Left lobe of liver (tissue), 2 donors: ENCODE data around the gene DIP2C. TPM values are rescaled to one million over a fixed set of nuclear protein-coding genes. Genes with fewer than 3 reads are reported as not detected.
"Not testable (repeated sequence)": the region's sequence is repeated elsewhere in the genome, so short reads cannot be mapped to it uniquely, and the experiment has no call there.

Experiments used
- ATAC-seq: fragments of 200-7000 bp; cut with Tn5 transposase; one replicate; pipeline ENCODE4 v1.9.1; 2020; ENCODE audit warnings: mild to moderate bottlenecking, moderate library complexity
- DNase-seq: peaks from one replicate; pipeline ENCODE4 v3.0.0-alpha.2; 2020; ENCODE audit warnings: low spot score
- total RNA-seq: library from RNA; stranded (reverse); gene quantifications from one replicate; pipeline ENCODE4 v1.2.1, GENCODE V29; 2021
- donor health status: DM: no; HTN: no; CAD: no; lungs with moderate emphysema.
- donor health status: DM: no; HTN: yes; CAD: no.

The DIP2C gene
- total RNA-seq, 1 donor from 2014 or later = 13.9 TPM

- DNase-seq (no peak), ATAC-seq (no peak)
These were observed 27.8 kb downstream of the DIP2C start for GRCh38 chr10:661597-662222.

- no peak for DNase-seq
- peak; percentile 58 for ATAC-seq
These were observed 28.4 kb downstream of the DIP2C start for GRCh38 chr10:660970-661596.

- no peak for ATAC-seq
- DNase-seq = no peak
These were observed 29.0 kb downstream of the DIP2C start for GRCh38 chr10:660413-660969.

GRCh38 chr10:659688-660141 lies 29.8 kb downstream of the DIP2C start:
- DNase-seq = no peak
- ATAC-seq = no peak

GRCh38 chr10:657816-658350 lies 31.6 kb downstream of the DIP2C start:
- DNase-seq = not testable (repeated sequence)

GRCh38 chr10:656883-657282 lies 32.6 kb downstream of the DIP2C start:
- DNase-seq (no peak), ATAC-seq (no peak)

More at GRCh38 chr10:657816-658350, 31.6 kb downstream of the DIP2C start:
- ATAC-seq = not testable (repeated sequence)

- DNase-seq = no peak
- ATAC-seq = no peak
These were observed 34.3 kb downstream of the DIP2C start for GRCh38 chr10:655184-655583.

GRCh38 chr10:654647-654996 lies 34.8 kb downstream of the DIP2C start:
- no peak for DNase-seq
- ATAC-seq = no peak

- DNase-seq = no peak
- ATAC-seq = no peak
These were observed 35.3 kb downstream of the DIP2C start for GRCh38 chr10:653991-654646.

GRCh38 chr10:652832-653459 lies 36.5 kb downstream of the DIP2C start:
- not testable (repeated sequence) for ATAC-seq, DNase-seq

GRCh38 chr10:652233-652632 lies 37.2 kb downstream of the DIP2C start:
- peak; percentile 46 for DNase-seq
- no peak for ATAC-seq

- ATAC-seq = no peak
- DNase-seq = peak; percentile 36
These were observed 37.8 kb downstream of the DIP2C start for GRCh38 chr10:651692-652091.

- ATAC-seq (no peak), DNase-seq (peak; percentile 41)
These were observed 38.4 kb downstream of the DIP2C start for GRCh38 chr10:650886-651615.

- peak; percentile 35 for ATAC-seq
- peak; percentile 49 for DNase-seq
These were observed 39.0 kb downstream of the DIP2C start for GRCh38 chr10:650441-650851.

GRCh38 chr10:649798-650440 lies 39.5 kb downstream of the DIP2C start:
- peak; percentile 81 for DNase-seq
- ATAC-seq = peak; percentile 86

GRCh38 chr10:649445-649797 lies 40.0 kb downstream of the DIP2C start:
- ATAC-seq (peak; percentile 2), DNase-seq (no peak)

GRCh38 chr10:647019-647418 lies 42.4 kb downstream of the DIP2C start:
- ATAC-seq, DNase-seq: not testable (repeated sequence)

- DNase-seq (no peak), ATAC-seq (no peak)
These were observed 43.3 kb downstream of the DIP2C start for GRCh38 chr10:646118-646524.

GRCh38 chr10:644943-645334 lies 44.5 kb downstream of the DIP2C start:
- ATAC-seq (no peak), DNase-seq (no peak)
